HG03469 (cell line): Measurements from ENCODE around the gene CEBPA.
"Not testable (repeated sequence)": the region's sequence is repeated elsewhere in the genome, so short reads cannot be mapped to it uniquely, and the experiment has no call there.

Source experiments
- ATAC-seq: cut with Tn5 transposase; IDR thresholded peaks from one replicate; pipeline ENCODE4 v1.9.1; 2021; ENCODE audit warnings: mild to moderate bottlenecking, moderate library complexity, moderate number of reproducible peaks; ENCODE audit not compliant: unreplicated experiment

CEBPA gene

DNA sequence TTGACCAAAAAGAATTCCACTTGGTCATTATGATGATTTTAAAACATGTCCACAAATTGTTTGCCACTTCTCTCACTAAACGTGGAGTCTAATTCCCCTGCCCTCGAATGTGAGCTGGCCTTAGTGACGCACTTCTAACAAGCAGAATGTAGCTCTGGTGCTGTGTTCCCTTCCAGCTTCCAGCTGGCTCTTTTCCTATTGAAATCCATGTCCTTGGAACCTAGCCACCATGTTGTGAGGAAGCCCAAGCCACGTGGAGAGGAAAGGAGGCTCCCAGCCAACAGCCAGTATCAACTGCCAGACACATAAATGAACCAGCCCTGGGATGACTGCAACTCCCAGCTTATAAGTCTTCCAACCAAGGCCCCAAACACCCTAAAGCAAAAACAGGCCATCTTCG is 23.6 kb upstream of the CEBPA start:
- ATAC-seq = no peak

DNA sequence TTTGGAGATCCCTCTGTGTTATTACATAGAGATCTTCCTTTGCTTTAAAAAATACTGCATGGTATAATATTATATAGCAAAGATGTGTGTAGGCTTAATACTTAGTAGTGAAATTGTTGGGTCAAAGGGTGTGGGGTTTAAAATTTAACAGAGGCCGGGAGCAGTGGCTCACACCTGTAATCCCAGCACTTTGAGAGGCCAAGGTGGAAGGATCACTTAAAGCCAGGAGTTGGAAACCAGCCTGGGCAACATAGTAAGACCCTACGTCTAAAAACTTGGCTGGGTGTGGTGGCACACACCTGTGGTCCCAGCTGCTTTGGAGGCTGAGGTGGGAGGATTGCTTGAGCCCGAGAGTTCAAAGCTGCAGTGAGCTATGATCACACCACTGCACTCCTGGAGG is 22.3 kb upstream of the CEBPA start:
- no peak for ATAC-seq

DNA sequence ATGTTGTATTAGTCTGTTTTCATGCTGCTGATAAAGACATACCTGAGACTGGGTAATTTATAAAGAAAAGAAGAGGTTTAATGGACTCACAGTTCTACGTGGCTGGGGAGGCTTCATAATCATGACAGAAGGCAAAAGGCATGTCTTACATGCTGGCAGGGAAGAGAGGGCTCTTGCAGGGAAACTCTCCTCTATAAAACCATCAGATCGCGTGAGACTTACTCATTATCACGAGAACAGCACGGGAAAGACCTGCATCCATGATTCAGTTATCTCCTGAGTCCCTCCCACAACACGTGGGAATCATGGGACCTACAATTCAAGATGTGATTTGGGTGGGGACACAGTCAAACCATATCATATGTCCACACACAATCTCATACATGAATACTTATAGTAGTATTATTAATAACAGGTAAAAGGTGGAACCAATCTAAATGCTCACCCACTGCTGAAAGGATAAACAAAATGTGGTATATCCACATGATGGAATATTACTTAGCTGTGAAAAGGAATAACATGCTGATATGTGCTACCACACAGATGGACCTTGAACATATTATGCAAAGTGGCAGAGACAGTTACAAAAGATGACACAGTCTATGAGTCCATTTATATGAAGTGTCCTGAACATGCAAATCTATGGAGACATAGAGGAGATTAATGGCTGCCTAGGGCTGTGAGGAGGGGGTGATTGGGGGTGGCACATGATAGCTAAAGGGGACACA is 20.9 kb upstream of the CEBPA start:
- no peak for ATAC-seq

DNA sequence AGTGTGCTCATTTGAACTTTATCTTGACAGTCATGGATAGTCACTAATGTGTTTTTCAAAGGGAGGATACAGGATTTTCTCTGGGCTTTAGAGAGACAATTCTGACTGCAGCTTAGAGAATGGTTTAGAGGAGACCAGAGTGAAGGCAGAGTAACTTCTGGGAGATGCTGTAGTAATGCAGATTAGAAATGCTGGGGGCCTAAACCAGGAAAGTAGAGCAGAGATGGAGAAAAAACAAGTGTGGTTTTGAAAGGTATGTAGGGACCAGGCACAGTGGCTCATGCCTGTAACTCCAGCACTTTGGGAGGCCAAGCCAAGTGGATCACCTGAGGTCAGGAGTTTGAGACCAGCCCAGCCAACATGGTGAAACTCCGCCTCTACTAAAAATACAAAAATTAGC is 18.3 kb upstream of the CEBPA start:
- no peak for ATAC-seq

DNA sequence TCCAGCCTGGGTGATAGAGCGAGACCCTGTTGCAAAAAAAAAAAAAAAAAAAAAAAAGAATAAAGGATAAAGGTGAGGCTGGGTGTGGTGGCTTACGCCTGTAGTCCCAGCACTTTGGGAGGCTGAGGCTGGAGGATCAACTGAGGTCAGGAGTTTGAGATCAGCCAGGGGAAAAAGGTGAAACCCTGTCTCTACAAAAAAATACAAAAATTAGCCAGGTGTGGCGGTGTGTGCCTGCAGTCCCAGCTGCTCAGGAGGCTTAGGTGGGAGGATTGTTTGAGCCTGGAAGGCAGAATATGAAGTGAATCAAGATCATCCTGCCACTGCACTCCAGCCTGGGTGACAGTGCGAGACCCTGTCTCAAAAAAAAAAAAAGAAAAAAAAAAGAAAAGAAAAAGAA is 15.7 kb upstream of the CEBPA start:
- not testable (repeated sequence) for ATAC-seq

DNA sequence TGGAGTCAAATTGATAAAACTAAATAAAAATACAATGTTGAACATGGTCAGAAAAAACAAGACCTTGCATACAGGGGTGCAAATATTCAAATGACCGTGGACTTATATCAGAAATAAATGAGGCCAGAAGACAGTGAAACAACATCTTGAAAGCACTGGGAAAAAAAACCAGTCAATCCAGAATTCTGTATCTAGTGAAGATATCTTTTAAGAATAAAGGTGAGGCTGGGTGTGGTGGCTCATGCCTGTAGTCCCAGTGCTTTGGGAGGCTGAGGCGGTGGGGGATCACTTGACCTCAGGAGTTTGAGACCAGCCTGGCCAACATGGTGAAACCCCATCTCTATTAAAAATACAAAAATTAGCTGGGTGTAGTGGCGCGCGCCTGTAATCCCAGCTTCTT is 15.2 kb upstream of the CEBPA start:
- no peak for ATAC-seq

DNA sequence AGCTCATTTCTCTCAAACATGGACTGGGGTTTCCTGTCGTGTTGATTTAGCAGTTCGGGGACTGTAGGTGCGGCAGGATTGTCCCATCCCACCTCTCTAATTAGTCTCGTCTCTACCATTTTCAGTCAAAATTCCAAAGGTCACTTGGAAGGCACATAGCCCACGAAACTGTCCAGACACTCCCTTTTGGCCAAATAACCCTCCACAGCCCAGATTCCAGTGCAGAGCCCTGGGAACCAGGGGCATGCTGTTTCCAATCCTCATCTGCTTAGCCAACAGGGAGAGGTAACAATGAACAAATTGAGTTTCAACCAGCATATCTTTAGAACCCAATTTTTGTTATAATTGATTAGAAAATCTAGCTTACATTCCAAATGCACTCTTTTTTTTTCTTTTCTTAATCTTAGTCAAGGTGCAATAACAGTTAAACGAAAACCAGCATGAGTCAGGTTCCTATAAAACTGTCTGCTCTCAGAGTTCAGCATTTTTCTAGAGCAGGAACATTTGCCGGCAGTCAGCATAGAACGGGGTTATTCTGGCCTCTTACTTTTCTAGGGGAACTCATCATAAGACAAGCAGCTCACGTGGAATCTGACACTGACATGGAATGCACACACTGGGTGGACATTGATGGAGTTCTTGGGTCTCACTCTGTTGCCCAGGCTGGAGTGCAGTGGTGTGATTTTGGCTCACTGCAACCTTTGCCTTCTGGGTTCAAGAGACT is 14.4 kb upstream of the CEBPA start:
- ATAC-seq = no peak

DNA sequence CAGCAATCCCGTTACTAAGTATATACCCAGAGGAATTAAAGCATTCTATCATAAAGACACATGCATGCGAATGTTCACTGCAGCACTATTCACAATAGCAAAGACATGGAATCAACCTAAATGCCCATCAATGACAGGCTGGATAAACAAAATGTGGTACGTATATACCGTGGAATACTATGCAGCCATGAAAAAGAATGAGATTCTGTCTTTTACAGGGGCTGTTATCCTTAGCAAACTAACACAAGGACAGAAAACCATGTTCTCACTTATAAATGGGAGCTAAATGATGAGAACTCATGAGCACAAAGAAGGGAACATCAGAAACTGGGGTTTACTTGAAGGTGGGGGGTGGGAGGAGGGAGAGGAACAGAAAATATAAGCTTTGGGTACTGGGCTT is 10.5 kb upstream of the CEBPA start:
- ATAC-seq = not testable (repeated sequence)

DNA sequence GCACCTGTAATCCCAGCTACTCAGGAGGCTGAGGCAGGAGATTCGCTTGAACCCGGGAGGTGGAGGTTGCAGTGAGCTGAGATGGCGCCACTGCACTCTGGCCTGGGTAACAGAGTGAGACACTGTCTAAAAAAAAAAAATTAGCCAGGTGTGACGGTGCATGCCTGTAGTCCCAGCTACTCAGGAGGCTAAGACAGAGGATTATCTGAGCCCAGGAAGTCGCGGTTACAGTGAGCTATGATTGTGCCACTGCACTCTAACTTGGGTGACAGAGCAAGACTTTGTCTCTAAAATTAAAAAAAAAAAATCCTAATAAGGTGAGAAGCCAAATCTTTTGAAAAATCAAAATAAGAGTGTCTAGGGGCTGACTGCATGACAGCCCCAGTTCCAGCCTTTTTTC is 9.7 kb upstream of the CEBPA start:
- no peak for ATAC-seq

DNA sequence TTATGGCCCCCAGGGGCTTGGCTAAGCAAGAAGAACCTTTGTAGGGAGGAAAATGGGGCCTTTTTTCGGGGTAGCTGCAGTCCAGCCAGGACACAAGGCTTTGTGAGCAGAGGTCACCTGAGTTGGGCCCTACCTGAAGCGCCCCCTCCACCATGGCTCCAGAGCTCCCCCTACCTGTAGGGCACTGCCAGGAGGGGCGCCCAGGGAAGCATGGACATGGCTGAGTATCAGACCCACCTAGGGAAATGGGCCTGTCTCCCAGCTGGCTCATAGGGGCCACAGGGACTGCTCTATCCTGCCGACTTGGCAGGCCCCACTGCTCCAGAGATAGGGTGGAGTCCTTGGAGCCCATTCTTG is 9.0 kb upstream of the CEBPA start:
- ATAC-seq = no peak

DNA sequence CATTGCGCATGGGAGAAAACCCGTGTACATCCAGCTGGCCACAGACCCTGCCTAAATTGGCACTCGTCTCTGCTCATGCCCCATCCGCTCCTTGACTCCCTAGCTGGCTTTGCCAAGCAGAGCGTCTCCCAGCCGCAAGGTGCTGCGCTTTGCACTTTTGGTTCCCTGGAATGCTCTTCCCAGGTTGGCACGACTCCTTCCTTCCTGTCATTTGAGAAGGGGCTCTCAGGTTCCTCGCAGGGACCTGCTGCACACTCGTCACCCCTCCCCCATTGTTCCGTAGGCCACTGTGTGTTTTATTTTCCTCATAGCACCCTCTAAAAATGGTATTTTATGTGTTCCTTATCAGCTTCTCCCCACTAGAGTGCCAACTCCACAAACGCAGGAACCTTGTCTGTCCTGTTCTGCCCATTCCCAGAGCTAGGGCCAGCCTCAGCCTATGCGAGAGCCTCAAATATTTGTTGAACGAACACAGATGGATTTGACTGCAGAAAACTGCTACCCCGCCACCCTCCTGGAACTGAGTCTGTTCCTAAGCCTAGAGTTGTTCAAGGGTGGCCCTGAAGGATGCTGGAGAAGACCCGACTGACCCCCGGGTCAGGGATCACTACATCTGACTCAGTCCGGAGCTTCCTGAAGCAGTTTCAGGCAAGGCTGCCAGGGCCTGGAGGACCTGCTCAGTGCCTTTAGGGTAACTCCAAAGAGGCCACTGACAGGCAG is 8.4 kb upstream of the CEBPA start:
- ATAC-seq = no peak

DNA sequence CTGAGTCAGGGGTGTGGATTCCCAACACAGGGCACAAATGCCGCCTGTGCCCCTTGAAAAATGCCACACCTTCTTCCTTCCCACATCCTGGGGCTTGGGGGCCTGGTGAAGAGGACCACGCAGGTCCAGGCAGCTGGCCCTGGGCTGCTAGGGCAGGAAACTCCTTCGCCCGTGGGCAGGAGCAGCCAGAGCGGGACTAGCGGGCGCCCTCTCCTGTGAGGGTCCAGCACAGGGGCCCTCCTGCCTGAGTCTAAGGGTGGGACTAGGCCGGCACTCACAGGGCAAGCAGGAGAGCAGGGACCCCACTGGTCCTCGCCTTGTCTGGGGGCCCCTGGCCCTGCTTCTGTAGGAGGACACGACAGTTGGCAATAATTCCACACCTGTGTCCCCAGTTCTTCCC is 7.5 kb upstream of the CEBPA start:
- no peak for ATAC-seq

DNA sequence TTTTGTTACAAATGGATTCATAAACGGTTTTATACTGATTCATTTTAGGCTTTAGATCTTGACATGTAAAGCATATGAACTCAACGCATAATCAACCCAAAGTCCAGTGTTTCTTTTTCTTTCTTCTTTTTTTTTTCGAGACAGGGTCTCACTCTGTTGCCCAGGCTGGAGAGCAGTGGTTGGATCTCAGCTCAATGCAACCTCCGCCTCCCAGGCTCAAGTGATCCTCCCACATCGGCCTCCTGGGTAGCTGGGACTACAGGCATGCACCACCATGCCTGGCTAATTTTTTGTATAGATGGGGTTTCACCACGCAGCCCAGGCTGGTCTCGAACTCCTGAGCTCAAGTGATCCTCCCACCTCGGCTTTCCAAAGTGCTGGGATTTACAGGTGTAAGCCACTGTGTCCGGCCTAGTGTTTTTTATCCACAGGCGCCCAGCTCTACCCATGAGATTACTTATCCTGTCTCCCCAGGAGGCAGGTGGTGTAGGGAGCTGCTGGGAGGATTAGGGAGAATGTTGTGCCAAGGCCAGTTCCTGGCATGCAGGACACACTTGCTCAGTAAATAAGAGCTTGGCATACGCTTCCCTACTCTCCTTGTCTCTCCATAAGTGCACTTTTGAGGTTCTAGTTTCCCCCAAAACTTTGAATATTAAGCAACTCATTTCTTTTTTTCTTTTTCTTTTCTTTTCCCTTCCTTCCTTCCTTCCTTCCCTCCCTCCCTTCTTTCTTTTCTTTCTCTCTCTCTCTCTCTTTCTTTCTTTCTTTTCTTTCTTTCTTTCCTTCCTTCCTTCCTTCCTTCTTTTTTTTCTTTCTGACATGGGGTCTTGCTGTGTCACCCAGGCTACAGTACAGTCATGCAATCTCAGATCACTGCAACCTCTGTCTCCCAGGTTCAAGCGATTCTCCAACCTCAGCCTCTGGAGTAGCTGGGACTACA is 4.8 kb upstream of the CEBPA start:
- no peak for ATAC-seq

DNA sequence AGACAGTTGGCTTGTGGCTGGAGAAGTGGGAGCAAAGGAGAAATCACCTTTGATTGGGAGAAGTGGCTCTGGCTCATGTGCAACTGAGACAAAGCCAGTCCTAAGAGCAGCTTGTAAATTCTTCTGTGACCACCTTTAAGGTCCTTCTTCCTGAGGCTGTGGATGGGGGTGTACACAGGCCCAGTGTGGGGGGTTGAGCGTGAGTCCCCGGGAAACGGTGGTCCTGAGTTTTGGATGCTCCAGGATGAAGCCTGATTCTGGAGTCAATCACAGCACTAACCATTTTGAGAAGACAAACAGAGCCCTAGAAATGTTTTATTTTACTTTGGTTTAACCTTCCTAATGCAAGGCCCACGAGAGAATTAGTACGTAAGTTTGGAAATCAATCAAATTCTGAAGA is 3.9 kb upstream of the CEBPA start:
- ATAC-seq = no peak

DNA sequence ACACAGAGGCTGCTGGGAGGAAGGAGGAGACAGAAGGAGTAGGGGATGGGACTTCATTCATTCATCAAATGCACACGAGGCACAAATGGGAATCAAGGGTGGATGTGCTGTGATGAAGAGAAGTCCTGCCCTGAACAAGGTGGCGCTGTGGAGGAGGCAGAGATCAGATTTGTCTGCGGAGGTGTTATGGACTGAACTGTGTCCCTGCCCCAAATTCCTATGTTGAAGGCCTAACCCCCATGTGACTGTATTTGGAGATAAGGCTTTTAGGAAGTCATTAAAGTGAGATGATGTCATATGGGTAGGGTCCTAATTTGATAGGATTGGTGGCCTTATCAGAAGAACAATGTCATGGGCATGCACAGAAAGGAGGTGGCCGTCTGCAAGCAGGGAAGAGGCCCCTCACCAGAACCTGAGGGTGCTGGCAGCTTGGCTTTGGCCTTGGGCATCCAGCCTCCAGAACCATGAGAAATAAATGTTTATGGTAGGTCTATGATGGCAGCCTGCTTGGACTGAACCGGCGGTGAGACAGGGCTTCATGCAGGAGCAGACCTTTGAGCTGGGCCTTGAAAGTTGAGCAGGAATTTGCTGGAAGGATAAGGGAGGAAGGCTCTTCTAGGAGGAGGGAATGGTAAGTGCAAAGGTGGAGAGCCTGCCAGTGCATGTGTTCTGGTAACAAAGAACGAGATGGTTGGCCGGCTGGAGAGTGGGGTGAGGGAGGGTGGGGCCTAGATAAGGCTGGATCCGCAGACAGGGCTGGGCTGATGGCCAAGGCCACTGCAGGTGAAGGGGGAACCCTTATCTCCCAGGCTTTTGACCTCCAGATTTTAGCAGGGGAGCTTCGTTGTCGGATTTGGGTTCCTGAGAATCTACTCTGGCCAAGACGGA is 2.7 kb upstream of the CEBPA start:
- ATAC-seq = no peak

DNA sequence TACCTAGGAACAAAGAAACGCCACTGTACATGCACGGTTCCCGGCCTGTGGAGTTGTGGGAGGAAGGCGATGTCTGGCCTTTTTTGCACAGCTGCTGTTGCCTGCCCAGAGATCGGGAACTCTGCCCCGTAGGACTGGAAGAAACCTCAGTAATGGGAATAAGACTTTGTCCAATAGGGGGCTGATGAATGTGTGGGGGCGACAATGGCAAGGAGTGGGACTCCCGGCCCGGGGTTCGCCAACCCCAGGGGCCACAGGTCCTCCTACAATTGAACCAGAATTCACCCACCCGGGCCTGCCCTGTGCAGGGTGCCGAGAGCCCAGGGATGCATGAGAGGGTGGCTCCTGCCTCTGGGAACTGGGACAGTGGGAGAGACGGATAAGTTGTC is 2.0 kb upstream of the CEBPA start:
- no peak for ATAC-seq

DNA sequence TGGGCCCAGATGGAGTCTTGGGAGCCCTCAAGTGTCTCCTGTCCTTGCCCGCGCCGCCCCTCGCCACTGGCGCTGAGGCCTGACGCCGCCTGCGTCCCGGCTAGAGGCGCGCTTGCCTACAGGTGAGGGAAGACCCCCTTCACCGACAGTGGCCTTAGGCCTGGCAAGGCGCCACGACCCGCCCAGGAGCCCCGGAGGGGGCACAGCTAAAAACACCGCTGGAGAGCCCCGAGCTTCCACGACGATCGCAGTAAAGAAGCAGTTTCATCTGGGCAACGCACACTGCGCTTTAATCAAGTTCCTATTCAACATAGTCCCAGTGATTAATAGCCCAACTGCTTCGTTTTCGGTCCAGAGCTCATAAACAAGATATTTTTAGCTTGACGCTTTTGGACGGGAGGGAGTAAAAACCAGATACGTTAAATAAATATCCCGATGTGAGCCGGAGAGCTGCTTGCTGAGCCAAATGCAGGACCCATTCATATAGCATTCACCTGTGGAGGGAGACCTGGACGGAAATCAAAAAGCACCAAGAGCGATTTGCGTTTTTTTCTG is 1.5 kb upstream of the CEBPA start:
- ATAC-seq = no peak

DNA sequence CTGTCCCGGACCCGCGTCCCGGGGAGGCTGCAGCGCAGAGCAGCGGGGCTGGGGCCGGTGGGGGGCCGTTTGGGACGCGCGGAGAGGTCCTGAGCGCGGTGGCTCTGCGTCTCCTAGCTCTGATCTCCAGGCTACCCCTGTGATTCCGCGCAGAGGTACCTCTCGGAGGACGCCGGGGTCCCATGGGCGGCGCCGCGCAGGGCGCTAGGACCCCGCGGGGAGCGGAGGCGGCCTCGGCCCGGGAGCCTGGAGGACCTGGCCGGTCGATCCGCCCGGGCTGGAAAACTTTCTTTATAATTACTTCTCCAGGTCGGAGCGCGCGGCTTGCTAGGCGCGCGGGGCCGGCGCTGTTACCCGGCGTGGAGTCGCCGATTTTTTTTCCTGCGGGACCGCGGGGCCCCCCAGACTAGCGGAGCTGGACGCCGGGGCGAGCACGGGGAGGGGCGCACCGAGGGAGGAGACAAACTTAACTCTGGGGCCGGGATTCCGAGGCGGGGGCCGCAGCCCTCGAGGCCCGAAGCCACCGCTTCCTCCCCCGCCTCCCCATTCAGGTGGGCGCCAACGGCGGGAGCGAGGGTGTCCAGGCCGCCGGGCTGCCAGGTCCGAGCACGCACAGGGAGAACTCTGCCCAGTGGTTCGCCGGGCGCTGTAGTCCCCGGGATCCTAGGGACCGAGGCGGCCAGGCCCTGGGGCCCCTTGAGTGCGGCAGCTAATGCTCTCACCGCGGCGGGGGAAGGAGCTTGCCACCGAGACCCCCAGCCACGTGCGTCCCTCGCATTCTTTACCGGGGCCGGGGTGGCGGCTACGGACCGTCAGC is 848 bp upstream of the CEBPA start:
- no peak for ATAC-seq

DNA sequence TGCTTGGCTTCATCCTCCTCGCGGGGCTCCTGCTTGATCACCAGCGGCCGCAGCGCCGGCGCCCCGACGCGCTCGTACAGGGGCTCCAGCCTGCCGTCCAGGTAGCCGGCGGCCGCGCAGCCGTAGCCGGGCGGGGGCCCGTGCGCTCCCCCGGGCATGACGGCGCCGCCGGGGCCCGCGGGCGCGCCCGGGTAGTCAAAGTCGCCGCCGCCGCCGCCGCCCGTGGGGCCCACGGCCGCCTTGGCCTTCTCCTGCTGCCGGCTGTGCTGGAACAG is 497 bp downstream of the CEBPA start:
- no peak for ATAC-seq
